NB4 (cell line): ENCODE measurements around the gene GNMT.

ENCODE experiments used
- DNase-seq: peaks from one replicate; pipeline ENCODE4 v3.0.0; 2010; ENCODE audit warnings: low read depth
- H3K4me3 ChIP-seq: one replicate; pipeline ENCODE4 v1.5.1; 2011; ENCODE audit warnings: mild to moderate bottlenecking, low read depth, low read length, moderate library complexity
- CTCF ChIP-seq: IDR thresholded peaks from one replicate; pipeline ENCODE4 v1.5.1; 2012; ENCODE audit warnings: low read depth, low read length
- MAX ChIP-seq: IDR thresholded peaks from 2 replicates; pipeline ENCODE4 v1.6.1; 2011; ENCODE audit warnings: low read depth, low read length
- MYC ChIP-seq: IDR thresholded peaks from 2 replicates; pipeline ENCODE4 v1.6.1; 2011; ENCODE audit warnings: low read depth, low read length
- POLR2A ChIP-seq: IDR thresholded peaks from 2 replicates; pipeline ENCODE4 v1.6.1; 2011; ENCODE audit warnings: mild to moderate bottlenecking; ENCODE audit not compliant: insufficient read length; ENCODE audit errors: extremely low read depth

GNMT gene

GRCh38 chr6:43009124-43009523 is 48.6 kb downstream of the GNMT start:
- no peak for TF ChIP-seq MYC
- peak; percentile 52 for TF ChIP-seq CTCF
- peak; percentile 62 for DNase-seq
- H3K4me3 ChIP-seq, result no peak overlapping the region

DNA sequence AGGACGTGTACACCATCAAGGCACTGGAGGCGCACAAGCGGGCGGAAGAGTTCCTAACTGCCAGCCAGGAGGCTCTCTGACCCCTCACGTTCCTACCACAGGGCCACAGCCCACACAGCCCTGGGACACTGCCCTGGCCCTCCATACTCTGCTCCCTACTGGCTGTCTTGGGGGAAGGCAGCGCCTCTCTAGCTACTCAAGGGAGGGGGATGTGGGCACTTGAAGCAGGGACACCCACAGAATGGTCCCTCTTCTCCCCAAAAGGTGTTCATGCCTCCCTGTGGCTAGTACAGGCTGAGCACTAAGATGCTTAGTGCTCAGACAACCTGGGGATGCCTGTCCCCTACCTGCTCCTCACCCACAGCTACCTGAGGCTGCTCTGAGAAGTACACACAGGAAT is 50.7 kb downstream of the GNMT start:
- TF ChIP-seq CTCF (no peak), MYC (no peak), MAX (no peak), POLR2A (no peak)
- H3K4me3 ChIP-seq, result no peak overlapping the region
- peak; percentile 23 for DNase-seq

DNA sequence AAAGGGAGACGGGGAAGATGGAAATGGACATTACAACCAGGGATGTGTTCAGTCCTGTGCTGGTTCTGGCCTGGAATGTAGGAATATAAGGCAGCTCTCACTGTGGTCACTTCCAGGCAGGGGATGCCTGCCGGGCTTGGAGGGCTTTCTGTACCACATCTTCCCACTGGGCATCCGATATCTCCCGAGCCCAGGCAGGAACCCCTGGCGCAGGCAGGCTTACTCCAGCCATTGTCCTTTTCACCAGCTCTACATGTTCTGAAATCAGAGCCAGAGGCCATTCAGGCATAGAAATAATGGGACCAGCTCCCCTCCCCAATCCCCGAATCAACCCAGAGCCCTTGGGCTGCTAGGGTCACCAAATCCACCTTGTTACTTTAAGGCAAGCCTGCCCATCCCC is 51.8 kb downstream of the GNMT start:
- no peak for TF ChIP-seq CTCF
- no peak for TF ChIP-seq MYC
- TF ChIP-seq POLR2A, result no peak
- no peak for TF ChIP-seq MAX
- H3K4me3 ChIP-seq, result peak overlapping the region; percentile 79
- DNase-seq, result no peak

- no peak for DNase-seq
- peak overlapping the region; percentile 79 for H3K4me3 ChIP-seq
- TF ChIP-seq MAX (no peak), CTCF (no peak), MYC (peak; percentile 15; the same call in 1 of the 2 replicates)
These were observed 52.7 kb downstream of the GNMT start for GRCh38 chr6:43013097-43013842.
